Naive thymus-derived CD4-positive, alpha-beta T cell (primary cell): ENCODE data around the gene GLCCI1. TPM values are rescaled to one million over a fixed set of nuclear protein-coding genes. Genes with fewer than 3 reads are reported as not detected.
"Not testable (repeated sequence)": the region's sequence is repeated elsewhere in the genome, so short reads cannot be mapped to it uniquely, and the experiment has no call there.

Experiments
- ATAC-seq: fragments of 150-1000 bp; cut with Tn5 transposase; 2 replicates; pipeline ENCODE4 v1.10.0; 2021; ENCODE audit warnings: mild to moderate bottlenecking, moderate library complexity
- CTCF ChIA-PET: fragments of 350-600 bp; sonication (Branson Sonifier 250); formaldehyde crosslinking; loops from one replicate; lab custom pipeline; 2021; ENCODE audit warnings: antibody characterized with exemption; lab: Charles Lee
- POLR2A ChIA-PET: fragments of 350-600 bp; sonication (Branson Sonifier 250); formaldehyde crosslinking; loops from one replicate; lab custom pipeline; 2021; ENCODE audit warnings: antibody characterized with exemption, inconsistent platforms; lab: Charles Lee
- DNase-seq, 9 donors: peaks; one replicate each; pipeline versions ENCODE4 v3.0.0 to v3.0.0-alpha.2; 2020 to 2022; ENCODE audit warnings: mixed read lengths in 1 of 9
- H3K27ac ChIP-seq: one replicate; pipeline ENCODE4 v1.7.0; 2013; ENCODE audit warnings: mild to moderate bottlenecking, low read depth, low read length, moderate library complexity
- H3K27me3 ChIP-seq, 2 donors: one replicate each; pipeline ENCODE4 v1.7.0; 2013; ENCODE audit warnings: low read length in 2 of 2, mild to moderate bottlenecking in 2 of 2, moderate library complexity in 2 of 2; ENCODE audit not compliant: control insufficient read depth in 2 of 2, insufficient read depth in 2 of 2
- H3K36me3 ChIP-seq, 3 experiments: 1 replicate in 2 of 3; 2 replicates in 1 of 3; pipeline ENCODE4 v1.7.0; 2013; ENCODE audit warnings: low read length in 3 of 3, mild to moderate bottlenecking in 3 of 3, moderate library complexity in 1 of 3; ENCODE audit not compliant: insufficient read depth in 3 of 3, control insufficient read depth in 2 of 3
- H3K4me1 ChIP-seq, 2 donors: one replicate each; pipeline ENCODE4 v1.7.0; 2013; ENCODE audit warnings: low read length in 2 of 2, mild to moderate bottlenecking in 2 of 2, moderate library complexity in 1 of 2; ENCODE audit not compliant: control insufficient read depth in 2 of 2, insufficient read depth in 2 of 2
- H3K4me3 ChIP-seq: 2 replicates; pipeline ENCODE4 v1.7.0; 2013; ENCODE audit warnings: mild to moderate bottlenecking, low read length
- H3K9me3 ChIP-seq, 3 experiments: 1 replicate in 2 of 3; 2 replicates in 1 of 3; pipeline ENCODE4 v1.7.0; 2013; ENCODE audit warnings: low read length in 3 of 3; ENCODE audit not compliant: control insufficient read depth in 2 of 3
- H3K27ac Mint-ChIP-seq, 9 donors: one replicate each; pipeline ENCODE4 v1.8.0; 2020 to 2022; ENCODE audit warnings: mixed read lengths in 9 of 9, mild to moderate bottlenecking in 8 of 9, moderate library complexity in 5 of 9, inconsistent platforms in 2 of 9
- H3K27me3 Mint-ChIP-seq, 5 donors: one replicate each; pipeline ENCODE4 v1.8.0; 2021 to 2022; ENCODE audit warnings: mixed read lengths in 5 of 5, mild to moderate bottlenecking in 1 of 5
- H3K36me3 Mint-ChIP-seq, 5 donors: one replicate each; pipeline ENCODE4 v1.8.0; 2020 to 2022; ENCODE audit warnings: mixed read lengths in 5 of 5, mild to moderate bottlenecking in 3 of 5, inconsistent platforms in 1 of 5
- H3K4me1 Mint-ChIP-seq, 7 donors: one replicate each; pipeline ENCODE4 v1.8.0; 2020 to 2022; ENCODE audit warnings: mixed read lengths in 7 of 7, mild to moderate bottlenecking in 3 of 7, inconsistent platforms in 1 of 7
- H3K4me3 Mint-ChIP-seq, 10 donors: one replicate each; pipeline ENCODE4 v1.8.0; 2020 to 2022; ENCODE audit warnings: mild to moderate bottlenecking in 10 of 10, mixed read lengths in 10 of 10, moderate library complexity in 6 of 10, inconsistent platforms in 2 of 10
- H3K9me3 Mint-ChIP-seq, 11 donors: one replicate each; pipeline ENCODE4 v1.8.0; 2020 to 2022; ENCODE audit warnings: mixed read lengths in 11 of 11, mild to moderate bottlenecking in 4 of 11, inconsistent platforms in 1 of 11, moderate library complexity in 1 of 11
- intact Hi-C, 2 donors: fragments of 100-400 bp; cut with micrococcal nuclease; formaldehyde crosslinking; loops; one replicate each; pipeline ENCODE4 v1.15.1; 2023
- polyA plus RNA-seq, 2 donors: library from polyadenylated mRNA; unstranded; fragments of 300-500 nt; fragmentation: Illumina TruSeq; gene quantifications; one replicate each; pipeline ENCODE4 v1.2.3, GENCODE V29; 2021
- total RNA-seq, 6 experiments: library from RNA in 5 of 6; stranded (reverse) in 5 of 6; gene quantifications; 1 replicate in 5 of 6; 2 replicates in 1 of 6; pipeline ENCODE4 v1.2.3 and lab custom pipeline; 2021 to 2026

The GLCCI1 gene
- total and polyA plus RNA-seq, 7 experiments from 2014 or later, result 6.9 to 43.1 (median 26.5) TPM

DNA sequence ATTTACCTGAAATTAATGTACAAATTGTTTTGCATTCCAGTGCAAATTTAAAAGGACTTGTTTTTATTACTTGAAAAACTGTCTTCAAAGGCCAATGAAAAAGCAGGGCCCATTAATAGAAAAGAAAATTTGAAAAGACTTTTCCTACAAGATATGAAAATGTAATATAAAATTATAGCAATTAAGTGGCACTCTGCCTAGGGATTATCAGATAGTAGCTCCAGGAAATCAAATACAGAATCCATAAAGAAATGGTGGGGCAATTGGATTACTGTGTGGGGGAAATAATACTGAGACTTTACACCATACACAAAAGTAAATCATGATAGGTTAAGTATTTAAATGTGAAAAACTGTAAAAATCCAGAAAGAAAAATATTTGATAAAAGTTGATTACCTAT lies 89.7 kb downstream of the GLCCI1 start:
- POLR2A ChIA-PET, result interaction anchor here (0.7 kb wide), 1 partner anchor 18 kb away, joined by 3 read pairs; no protein-coding TSS in a partner anchor
- no peaks in the 10 kb centered on the region for H3K27me3 ChIP-seq
- no peak for ATAC-seq
- no peak overlapping the region for H3K4me3 ChIP-seq
- H3K36me3 ChIP-seq, result peaks cover 0 to 12% (median 0%) of the 10 kb centered on the region in 3 experiments
- H3K36me3 Mint-ChIP-seq, result peaks cover 4 to 55% (median 37%) of the 10 kb centered on the region in 5 donors
- no peak overlapping the region for H3K27ac ChIP-seq
- no peak for DNase-seq
- H3K27me3 Mint-ChIP-seq, result no peaks in the 10 kb centered on the region
- H3K27ac Mint-ChIP-seq, result no peak overlapping the region
- peaks cover 0 to 8% (median 0%) of the 10 kb centered on the region in 11 donors for H3K9me3 Mint-ChIP-seq
- no peaks in the 10 kb centered on the region for H3K4me1 ChIP-seq
- intact Hi-C loops, result no loop called here
- peaks cover 1 to 19% (median 6%) of the 10 kb centered on the region in 7 donors for H3K4me1 Mint-ChIP-seq
- H3K4me3 Mint-ChIP-seq, result no peak overlapping the region
- CTCF ChIA-PET, result no interaction called here
- H3K9me3 ChIP-seq, result no peaks in the 10 kb centered on the region

DNA sequence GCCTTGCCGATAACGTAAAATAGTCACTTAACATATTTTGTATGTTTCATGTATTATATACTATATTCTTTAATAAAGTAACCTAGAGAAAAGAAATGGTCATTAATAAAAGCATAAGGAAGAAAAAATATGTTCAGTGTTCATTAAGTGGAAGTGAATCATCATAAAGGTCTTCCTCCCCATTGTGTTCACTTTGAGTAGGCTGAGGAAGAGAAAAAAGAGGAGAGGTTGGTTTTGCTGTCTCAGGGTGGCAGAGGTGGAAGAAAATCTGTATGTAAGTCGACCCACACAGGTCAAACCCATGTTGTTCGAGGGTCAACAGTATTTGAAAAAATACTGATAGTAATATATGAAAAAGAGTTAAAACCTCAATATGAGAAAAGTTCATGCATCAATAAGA lies 90.3 kb downstream of the GLCCI1 start:
- H3K27me3 ChIP-seq, result no peaks in the 10 kb centered on the region
- H3K9me3 ChIP-seq, result no peaks in the 10 kb centered on the region
- ATAC-seq (no peak), DNase-seq (no peak)
- peaks cover 6 to 25% (median 11%) of the 10 kb centered on the region in 7 donors for H3K4me1 Mint-ChIP-seq
- intact Hi-C loops, result no loop called here
- H3K4me3 ChIP-seq, result no peak overlapping the region
- ChIA-PET CTCF (no interaction called here), POLR2A (interaction anchor here (0.7 kb wide), 1 partner anchor 19 kb away, joined by 3 read pairs; no protein-coding TSS in a partner anchor)
- no peak overlapping the region for H3K27ac ChIP-seq
- H3K4me3 Mint-ChIP-seq, result no peak overlapping the region
- H3K4me1 ChIP-seq, result no peaks in the 10 kb centered on the region
- peaks cover 0 to 12% (median 0%) of the 10 kb centered on the region in 3 experiments for H3K36me3 ChIP-seq
- peaks cover 4 to 61% (median 43%) of the 10 kb centered on the region in 5 donors for H3K36me3 Mint-ChIP-seq
- peak overlapping the region in 1 of 9 donors; percentile 49 for H3K27ac Mint-ChIP-seq
- no peaks in the 10 kb centered on the region for H3K27me3 Mint-ChIP-seq
- peaks cover 0 to 13% (median 0%) of the 10 kb centered on the region in 11 donors for H3K9me3 Mint-ChIP-seq

DNA sequence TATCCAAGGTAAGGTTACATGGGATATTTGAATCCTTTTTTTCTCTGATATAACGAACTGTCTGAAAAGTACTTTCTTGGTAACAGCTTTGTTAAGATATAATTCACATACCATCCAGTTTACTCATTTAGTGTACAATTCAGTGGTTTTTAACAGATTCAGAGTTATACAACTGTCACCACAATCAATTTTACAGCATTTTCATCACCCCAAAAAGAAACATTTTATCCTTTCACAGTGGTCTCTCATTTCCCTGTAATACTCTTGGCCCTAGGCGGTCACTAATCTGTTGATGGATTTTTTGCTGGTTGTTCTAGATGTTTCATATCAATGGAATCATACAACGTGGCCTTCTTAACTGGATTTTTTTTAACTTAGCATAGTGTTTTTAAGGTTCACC lies 91.6 kb downstream of the GLCCI1 start:
- H3K9me3 ChIP-seq, result no peaks in the 10 kb centered on the region
- H3K4me1 ChIP-seq, result no peaks in the 10 kb centered on the region
- peaks cover 0 to 18% (median 0%) of the 10 kb centered on the region in 11 donors for H3K9me3 Mint-ChIP-seq
- no peak overlapping the region for H3K27ac Mint-ChIP-seq
- no peak overlapping the region for H3K27ac ChIP-seq
- no peak overlapping the region for H3K4me3 Mint-ChIP-seq
- H3K36me3 ChIP-seq, result peaks cover 0 to 8% (median 0%) of the 10 kb centered on the region in 3 experiments
- intact Hi-C loops, result no loop called here
- H3K27me3 ChIP-seq, result no peaks in the 10 kb centered on the region
- POLR2A ChIA-PET, result no interaction called here
- H3K36me3 Mint-ChIP-seq, result peaks cover 9 to 70% (median 51%) of the 10 kb centered on the region in 5 donors
- H3K4me3 ChIP-seq, result no peak overlapping the region
- peaks cover 8 to 31% (median 18%) of the 10 kb centered on the region in 7 donors for H3K4me1 Mint-ChIP-seq
- CTCF ChIA-PET, result no interaction called here
- no peaks in the 10 kb centered on the region for H3K27me3 Mint-ChIP-seq
- DNase-seq (no peak), ATAC-seq (no peak)

DNA sequence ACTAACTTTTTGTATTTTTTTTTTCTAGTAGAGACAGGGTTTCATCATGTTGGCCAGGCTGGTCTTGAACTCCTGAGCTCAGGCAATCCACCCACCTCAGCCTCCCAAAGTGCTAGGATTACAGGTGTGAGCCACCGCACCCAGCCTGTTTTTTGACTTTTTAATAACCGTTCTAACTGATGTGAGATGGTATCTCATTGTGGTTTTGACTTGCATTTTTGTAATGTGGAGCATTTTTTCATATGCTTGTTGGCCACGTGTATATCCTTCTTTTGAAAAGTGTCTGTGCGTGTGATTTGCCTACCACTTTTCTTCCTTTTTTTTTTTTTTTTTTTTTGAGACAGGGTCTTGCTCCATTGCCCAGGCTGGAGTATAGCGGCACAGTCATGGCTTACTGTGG lies 94.7 kb downstream of the GLCCI1 start:
- H3K27me3 ChIP-seq, DNase-seq, H3K27ac ChIP-seq, H3K27me3 Mint-ChIP-seq, intact Hi-C loops, H3K4me1 ChIP-seq, H3K4me3 Mint-ChIP-seq, ATAC-seq, H3K36me3 ChIP-seq, H3K4me3 ChIP-seq, H3K9me3 ChIP-seq, POLR2A ChIA-PET: not testable (repeated sequence)
- CTCF ChIA-PET, result interaction anchor here (1.5 kb wide), 1 partner anchor 382 kb away, joined by 3 read pairs; no protein-coding TSS in a partner anchor
- Mint-ChIP-seq H3K4me1 (peaks cover 11 to 47% (median 39%) of the 10 kb centered on the region in 7 donors), H3K9me3 (peaks cover 0 to 18% (median 0%) of the 10 kb centered on the region in 11 donors), H3K36me3 (peaks cover 12 to 74% (median 64%) of the 10 kb centered on the region in 5 donors), H3K27ac (peak overlapping the region in 1 of 9 donors; percentile 29)

DNA sequence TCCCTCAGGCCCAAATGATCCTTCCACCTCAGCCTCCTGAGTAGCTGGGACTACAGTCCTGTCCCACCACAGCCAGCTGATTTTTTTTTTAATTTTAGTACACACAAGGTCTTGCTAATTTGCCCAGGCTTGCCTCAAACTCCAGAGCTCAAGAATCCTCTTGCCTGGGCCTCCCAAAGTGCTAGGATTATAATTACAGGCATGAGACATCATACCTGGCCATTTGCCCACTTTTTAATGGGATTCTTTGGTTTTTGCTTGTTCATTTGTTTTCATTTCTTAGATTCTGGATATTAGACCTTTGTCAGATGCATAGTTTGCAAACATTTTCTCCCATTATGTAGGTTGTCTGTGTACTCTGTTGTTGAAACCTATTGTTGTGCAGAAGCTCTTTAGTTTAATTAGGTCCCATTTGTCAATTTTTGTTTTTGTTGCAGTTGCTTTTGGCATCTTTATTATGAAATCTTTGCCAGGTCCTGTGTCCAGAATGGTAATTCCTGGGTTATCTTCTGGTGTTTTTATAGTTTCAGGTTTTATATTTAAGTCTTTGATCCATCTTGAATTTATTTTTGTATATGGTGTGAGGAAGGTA lies 95.2 kb downstream of the GLCCI1 start:
- H3K27me3 Mint-ChIP-seq, result no peaks in the 10 kb centered on the region
- Histone ChIP-seq H3K27me3 (no peaks in the 10 kb centered on the region), H3K36me3 (peaks cover 0 to 8% (median 0%) of the 10 kb centered on the region in 3 experiments), H3K4me1 (peaks cover 0 to 7% of the 10 kb centered on the region in 2 donors), H3K9me3 (no peaks in the 10 kb centered on the region), H3K4me3 (no peak overlapping the region), H3K27ac (no peak overlapping the region)
- CTCF ChIA-PET, result interaction anchor here (1.5 kb wide), 1 partner anchor 382 kb away, joined by 3 read pairs; no protein-coding TSS in a partner anchor
- no peak overlapping the region for H3K4me3 Mint-ChIP-seq
- ATAC-seq (no peak), DNase-seq (no peak)
- H3K4me1 Mint-ChIP-seq, result peaks cover 15 to 52% (median 41%) of the 10 kb centered on the region in 7 donors
- peaks cover 0 to 18% (median 0%) of the 10 kb centered on the region in 11 donors for H3K9me3 Mint-ChIP-seq
- intact Hi-C loops, result no loop called here
- peaks cover 10 to 77% (median 68%) of the 10 kb centered on the region in 5 donors for H3K36me3 Mint-ChIP-seq
- POLR2A ChIA-PET, result no interaction called here
- peak overlapping the region in 2 of 9 donors; percentile 29 to 41 for H3K27ac Mint-ChIP-seq

DNA sequence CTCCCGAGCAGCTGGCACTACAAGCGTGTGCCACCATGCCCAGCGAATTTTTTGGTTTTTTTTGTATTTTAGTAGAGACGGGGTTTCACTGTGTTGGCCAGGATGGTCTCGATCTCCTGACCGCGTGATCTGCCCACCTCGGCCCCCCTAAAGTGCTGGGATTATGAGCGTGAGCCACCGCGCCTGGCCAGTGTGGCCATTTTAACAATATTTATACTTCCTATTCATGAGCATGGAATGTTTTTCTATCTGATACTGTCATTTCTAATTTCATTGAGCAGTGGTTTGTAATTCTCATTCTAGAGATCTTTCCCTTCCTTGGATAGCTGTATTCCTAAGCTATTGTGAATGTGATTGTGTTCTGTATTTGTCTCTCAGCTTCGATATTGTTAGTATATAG lies 96.2 kb downstream of the GLCCI1 start:
- H3K4me1 ChIP-seq, result peaks cover 0 to 9% of the 10 kb centered on the region in 2 donors
- Mint-ChIP-seq H3K27ac (no peak overlapping the region), H3K36me3 (peaks cover 8 to 82% (median 67%) of the 10 kb centered on the region in 5 donors), H3K27me3 (no peaks in the 10 kb centered on the region), H3K4me3 (no peak overlapping the region), H3K4me1 (peaks cover 15 to 55% (median 45%) of the 10 kb centered on the region in 7 donors), H3K9me3 (peaks cover 0 to 18% (median 0%) of the 10 kb centered on the region in 11 donors)
- H3K9me3 ChIP-seq, result no peaks in the 10 kb centered on the region
- H3K4me3 ChIP-seq, result no peak overlapping the region
- DNase-seq, result no peak
- intact Hi-C loops, result no loop called here
- ChIA-PET POLR2A (no interaction called here), CTCF (no interaction called here)
- H3K27ac ChIP-seq, result no peak overlapping the region
- no peaks in the 10 kb centered on the region for H3K27me3 ChIP-seq
- H3K36me3 ChIP-seq, result peaks cover 0 to 8% (median 4%) of the 10 kb centered on the region in 3 experiments
- no peak for ATAC-seq
